Glomerular endothelial cell (primary cell): ENCODE data around the gene CYP3A4. TPM values are rescaled to one million over a fixed set of nuclear protein-coding genes. Genes with fewer than 3 reads are reported as not detected.
"Not testable (repeated sequence)": the region's sequence is repeated elsewhere in the genome, so short reads cannot be mapped to it uniquely, and the experiment has no call there.

Experiments
- DNase-seq: peaks from one replicate; pipeline ENCODE4 v3.0.0-alpha.2; 2011; ENCODE audit warnings: low read depth, low spot score; ENCODE audit errors: extremely low read depth
- total RNA-seq: library from RNA; depleted of rRNA; stranded (reverse); fragments of >200 nt; gene quantifications from 2 replicates; pipeline ENCODE4 v1.2.3, GENCODE V29; 2015

CYP3A4 gene
- total RNA-seq, 1 donor from 2014 or later: not detected

DNA sequence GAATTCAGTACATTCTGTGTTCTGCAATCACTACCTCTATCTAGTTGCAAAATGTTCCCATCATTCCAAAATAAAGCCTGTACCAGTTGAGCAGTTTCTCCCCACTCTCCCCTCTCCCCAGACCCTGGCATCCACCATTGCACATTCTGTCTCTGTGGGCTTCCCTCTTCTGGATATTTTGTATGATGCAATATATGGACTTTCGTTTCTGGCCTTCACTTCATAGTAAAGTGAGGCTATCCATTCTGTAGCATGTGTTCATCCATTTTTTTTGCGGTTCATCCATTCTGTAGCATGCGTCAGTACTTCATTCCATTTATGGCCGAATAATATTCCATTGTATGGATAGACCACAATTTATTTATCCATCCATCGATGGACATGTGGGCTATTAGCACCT is 9.5 kb upstream of the CYP3A4 start:
- DNase-seq: no peak

DNA sequence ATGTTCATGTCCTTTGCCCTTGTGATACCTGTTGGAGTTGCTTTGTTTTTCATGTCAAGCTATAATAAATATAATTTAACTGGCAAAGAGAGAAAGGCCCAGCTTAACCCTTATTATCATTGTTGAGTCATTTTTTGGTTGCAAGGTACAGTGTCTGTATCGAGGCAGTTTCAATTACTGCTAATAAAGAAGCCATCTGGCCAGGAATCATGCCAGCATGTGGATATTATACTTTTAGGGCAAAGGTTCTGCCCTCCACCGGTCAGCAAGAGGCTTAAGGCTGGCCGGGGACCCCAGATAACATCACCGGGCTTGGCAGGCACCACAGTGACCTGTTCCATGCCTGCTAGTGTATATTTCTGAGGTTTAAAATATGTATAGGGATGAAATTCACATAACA is 9.0 kb upstream of the CYP3A4 start:
- DNase-seq: no peak

GRCh38 chr7:99791667-99792369 is 7.8 kb upstream of the CYP3A4 start:
- DNase-seq: no peak

GRCh38 chr7:99791021-99791420 is 7.0 kb upstream of the CYP3A4 start:
- DNase-seq: no peak

GRCh38 chr7:99790407-99790806 is 6.4 kb upstream of the CYP3A4 start:
- no peak for DNase-seq

GRCh38 chr7:99789441-99790070 is 5.6 kb upstream of the CYP3A4 start:
- DNase-seq: no peak

DNA sequence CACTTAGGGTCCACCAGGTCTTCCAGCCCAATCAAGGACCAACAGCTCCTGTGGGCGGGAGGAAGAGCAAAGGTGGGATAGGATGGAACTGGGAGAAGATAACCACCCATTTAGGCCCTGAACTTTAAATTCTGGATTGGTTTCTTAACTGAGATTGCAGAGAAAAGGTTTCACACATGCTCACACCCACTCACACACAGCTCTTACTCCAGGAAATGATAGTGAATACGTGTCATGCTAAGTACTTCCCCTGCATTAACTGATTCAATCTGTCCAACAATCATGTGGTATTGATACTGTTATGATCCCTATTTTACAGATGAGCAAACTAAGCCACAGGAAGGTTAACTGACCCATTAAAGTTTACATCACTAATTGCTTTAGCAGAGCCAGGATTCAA is 4.6 kb upstream of the CYP3A4 start:
- DNase-seq: no peak

GRCh38 chr7:99786726-99787335 is 2.8 kb upstream of the CYP3A4 start:
- no peak for DNase-seq

DNA sequence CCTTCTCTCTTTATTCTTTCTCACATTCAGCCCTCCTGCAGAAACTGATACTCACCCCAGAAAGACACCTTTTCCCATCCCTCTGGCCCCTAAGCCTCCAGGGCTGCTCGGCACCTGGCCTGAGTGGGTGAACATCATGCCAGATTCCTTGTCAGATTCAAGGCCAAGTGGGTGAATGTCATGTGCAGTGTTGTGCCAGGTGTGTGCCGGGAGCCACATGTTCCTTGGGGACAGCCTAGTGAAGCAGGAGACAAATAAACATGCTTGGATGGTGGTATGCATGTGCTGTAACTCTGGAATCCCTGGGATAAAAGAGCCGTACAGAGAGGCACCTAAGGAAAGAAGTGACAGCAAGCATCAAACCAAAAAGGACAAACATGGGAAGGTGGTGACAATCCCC is 1.7 kb upstream of the CYP3A4 start:
- DNase-seq: not testable (repeated sequence)

DNA sequence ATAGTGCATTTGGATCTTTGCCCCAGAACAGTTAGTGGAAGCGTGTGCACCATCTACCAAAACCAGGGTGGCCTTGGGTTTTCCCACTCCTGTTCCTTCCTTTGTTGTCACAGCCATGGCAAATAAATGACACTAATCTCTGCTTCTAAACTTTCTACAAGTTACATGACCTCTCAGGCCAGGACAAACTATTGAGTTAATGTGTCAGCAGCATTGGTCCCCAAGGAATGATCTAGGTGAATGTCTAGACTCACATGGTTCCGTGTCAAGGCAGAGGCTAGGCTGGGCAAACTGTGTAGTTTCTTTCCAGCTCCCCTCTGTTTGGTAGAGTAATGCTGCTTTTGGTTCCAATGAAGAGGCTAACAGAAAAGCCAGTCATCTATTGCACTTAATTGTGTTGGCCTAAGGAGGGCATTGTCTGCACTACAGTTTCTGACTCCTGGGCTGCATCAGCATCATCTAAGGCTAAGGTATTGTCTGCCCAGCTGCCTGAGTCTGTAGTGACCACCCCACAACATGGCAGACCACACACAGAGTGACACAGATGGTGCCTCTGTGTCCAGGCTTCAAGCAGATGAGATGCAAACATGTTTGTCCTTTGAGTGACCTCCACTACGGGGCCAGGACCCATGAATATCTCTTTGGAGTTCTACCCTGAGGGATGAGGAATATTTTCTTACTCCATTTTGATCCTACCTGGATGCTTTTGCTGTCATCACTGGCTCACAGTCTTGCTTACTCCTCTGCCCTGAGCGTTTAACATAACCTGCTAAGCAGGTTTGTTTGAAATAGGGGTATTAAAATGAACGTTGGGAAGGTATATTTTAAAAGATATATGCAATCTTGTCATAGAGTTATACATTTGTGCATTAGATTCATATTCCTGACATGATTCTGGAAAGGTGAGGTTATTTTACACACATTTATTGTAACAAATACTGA is 1.7 kb downstream of the CYP3A4 start:
- DNase-seq: no peak

- DNase-seq: no peak
Measured at GRCh38 chr7:99780588-99780987, 3.4 kb downstream of the CYP3A4 start.

DNA sequence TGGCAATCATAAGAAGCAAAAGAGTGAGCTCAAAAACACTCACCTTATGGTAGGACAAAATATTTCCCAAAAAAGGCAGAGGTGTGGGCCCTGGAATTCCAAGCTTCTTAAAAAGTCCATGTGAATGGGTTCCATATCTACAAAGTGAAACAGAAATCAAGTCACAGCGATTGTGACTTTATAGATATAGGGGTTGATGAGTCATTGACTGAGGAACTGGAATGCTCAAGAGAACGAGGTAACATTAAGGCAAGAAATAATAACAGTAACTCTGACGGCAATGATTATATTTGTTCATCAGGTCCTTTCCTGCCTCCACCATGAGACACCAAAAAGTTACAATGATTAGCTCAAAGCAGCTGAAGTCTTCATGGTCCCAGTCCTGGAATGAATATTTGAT is 4.0 kb downstream of the CYP3A4 start:
- no peak for DNase-seq

DNA sequence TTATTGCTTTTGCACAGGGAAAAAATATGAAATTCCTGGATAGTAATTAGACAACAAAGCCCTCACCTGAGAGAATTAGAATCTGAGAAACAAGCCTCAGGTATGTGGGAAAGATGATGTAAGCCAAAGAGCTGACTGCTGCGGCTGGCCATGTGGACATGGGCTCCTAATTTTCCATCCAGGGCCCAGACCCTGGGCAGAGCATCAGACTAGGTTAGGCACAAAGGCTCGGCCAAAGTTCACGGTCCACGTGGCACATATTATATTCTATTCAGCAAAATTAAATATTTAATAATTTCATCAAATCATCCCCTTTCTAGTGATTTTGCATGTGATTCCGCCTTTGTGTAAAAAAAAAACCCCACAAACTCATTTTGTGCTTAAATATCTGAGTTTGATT is 5.1 kb downstream of the CYP3A4 start:
- DNase-seq: no peak

- not testable (repeated sequence) for DNase-seq
Measured at GRCh38 chr7:99773395-99773794, 10.6 kb downstream of the CYP3A4 start.

DNA sequence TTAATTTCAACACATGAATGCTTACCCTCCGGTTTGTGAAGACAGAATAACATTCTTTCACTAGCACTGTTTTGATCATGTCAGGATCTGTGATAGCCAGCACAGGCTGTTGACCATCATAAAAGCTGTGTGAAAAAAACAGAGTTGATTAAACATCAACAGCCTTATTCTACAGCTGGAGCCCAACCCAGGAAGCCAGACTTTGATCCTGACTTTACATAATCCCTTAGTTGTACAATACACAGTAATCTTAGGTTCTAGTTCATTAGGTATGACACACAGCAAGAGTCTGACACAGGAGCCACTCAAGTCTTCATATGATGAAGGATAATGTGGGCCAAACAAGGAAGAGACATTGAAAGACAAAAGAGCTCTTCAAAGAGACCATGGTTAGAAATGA is 11.4 kb downstream of the CYP3A4 start:
- DNase-seq: no peak

- not testable (repeated sequence) for DNase-seq
Measured at GRCh38 chr7:99769494-99769893, 14.5 kb downstream of the CYP3A4 start.

GRCh38 chr7:99768471-99768870 is 15.5 kb downstream of the CYP3A4 start:
- no peak for DNase-seq

DNA sequence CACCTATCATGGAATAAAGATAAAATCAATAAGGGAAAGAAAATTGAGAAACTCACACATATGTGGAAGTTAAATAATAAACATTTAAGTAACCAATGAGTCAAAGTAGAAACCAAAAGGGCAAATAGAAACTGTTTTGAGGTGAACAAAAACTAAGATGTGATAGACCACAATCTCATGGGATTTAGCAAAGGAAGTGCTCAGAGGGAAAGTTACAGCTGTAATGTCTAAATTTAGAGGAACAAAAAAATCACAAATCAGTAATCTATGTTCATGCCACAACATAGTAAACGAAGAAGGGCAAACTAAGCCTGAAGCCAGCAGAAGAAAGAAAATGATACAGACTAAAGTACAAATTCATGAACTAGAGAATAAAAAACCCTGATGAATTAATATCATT is 16.3 kb downstream of the CYP3A4 start:
- DNase-seq: no peak

DNA sequence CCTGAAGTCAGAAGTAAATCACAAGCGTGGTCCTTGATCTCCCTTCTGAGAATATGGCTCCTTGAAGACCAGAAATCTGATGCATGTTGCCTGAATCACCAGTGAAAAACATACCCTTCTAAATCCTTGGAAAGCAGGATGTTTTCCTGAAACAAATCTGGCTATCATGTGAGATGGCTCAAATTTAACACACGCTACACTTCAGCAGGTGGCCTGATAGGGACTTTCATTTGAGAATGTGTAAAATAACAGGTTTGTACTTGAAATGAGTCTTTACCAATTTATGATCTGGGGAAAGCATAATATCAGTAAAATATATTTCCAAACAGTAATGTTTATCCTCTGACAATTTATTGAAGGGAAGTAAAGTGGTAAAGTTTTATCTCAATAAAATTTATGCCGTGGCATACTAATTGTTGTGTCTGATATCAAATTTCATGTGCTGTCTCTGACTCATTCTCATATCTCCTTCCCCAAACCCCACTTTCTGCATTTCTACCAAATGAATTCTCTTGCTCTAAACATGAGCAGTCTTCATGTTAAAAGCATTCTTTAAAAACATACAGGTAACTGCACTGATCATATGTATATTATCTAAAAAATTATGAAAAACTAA is 17.4 kb downstream of the CYP3A4 start:
- no peak for DNase-seq

GRCh38 chr7:99764478-99764877 is 19.5 kb downstream of the CYP3A4 start:
- DNase-seq: no peak
